ENCODE data around the gene FCHSD2. TPM values are rescaled to one million over a fixed set of nuclear protein-coding genes. Genes with fewer than 3 reads are reported as not detected.

Gene FCHSD2
- total RNA-seq, 2 donors from 2014 or later: 14.0 to 17.6 TPM

DNA sequence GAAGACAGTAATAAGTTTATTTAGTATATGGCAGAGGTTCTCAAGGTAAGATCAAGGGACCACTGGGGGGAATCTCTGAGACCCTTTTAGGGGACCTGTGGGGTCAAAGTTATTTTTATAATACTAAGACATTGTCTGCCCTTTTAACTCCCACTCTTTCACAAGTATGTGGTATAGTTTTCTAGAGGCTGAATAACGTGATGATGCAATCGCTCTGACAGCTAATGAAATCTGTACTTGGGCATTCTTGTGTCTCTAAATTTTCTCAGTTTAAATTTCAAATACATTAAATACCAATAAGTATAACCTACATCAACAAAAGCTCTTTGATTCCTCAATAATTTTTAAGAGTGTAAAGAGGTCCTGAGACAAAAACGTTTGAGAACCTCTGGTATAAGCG, 180.0 kb downstream of the FCHSD2 start:
- no peaks in the 10 kb centered on the region for H3K4me1 ChIP-seq (ENCODE audit: control insufficient read depth, insufficient read depth, low read length)
- H3K4me3 Mint-ChIP-seq: no peak overlapping the region
- no peak overlapping the region for H3K4me3 ChIP-seq (ENCODE audit: low read length)
- no peaks in the 10 kb centered on the region for H3K36me3 ChIP-seq (ENCODE audit: control insufficient read depth, insufficient read depth, low read length)
- H3K36me3 Mint-ChIP-seq (ENCODE audit: low read depth): peaks cover 4% of the 10 kb centered on the region
- DNase-seq: no peak
- H3K27ac Mint-ChIP-seq: no peak overlapping the region
- TF ChIP-seq, protein P1, sequence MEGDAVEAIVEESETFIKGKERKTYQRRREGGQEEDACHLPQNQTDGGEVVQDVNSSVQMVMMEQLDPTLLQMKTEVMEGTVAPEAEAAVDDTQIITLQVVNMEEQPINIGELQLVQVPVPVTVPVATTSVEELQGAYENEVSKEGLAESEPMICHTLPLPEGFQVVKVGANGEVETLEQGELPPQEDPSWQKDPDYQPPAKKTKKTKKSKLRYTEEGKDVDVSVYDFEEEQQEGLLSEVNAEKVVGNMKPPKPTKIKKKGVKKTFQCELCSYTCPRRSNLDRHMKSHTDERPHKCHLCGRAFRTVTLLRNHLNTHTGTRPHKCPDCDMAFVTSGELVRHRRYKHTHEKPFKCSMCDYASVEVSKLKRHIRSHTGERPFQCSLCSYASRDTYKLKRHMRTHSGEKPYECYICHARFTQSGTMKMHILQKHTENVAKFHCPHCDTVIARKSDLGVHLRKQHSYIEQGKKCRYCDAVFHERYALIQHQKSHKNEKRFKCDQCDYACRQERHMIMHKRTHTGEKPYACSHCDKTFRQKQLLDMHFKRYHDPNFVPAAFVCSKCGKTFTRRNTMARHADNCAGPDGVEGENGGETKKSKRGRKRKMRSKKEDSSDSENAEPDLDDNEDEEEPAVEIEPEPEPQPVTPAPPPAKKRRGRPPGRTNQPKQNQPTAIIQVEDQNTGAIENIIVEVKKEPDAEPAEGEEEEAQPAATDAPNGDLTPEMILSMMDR (conservative IDR thresholded peaks at IDR 0.05): no peak
- no peak overlapping the region for H3K9ac ChIP-seq (ENCODE audit: extremely low read depth, low read length, poor library complexity, severe bottlenecking)
- H3K27me3 ChIP-seq (ENCODE audit: control insufficient read depth, insufficient read depth, low read length, poor library complexity, severe bottlenecking): no peaks in the 10 kb centered on the region
- H3K27me3 Mint-ChIP-seq (ENCODE audit: insufficient read depth): no peaks in the 10 kb centered on the region
- 80 to 100% methylated on average over 2 to 3 of the region's 4 CpGs for WGBS, 2 experiments (ENCODE audit: insufficient coverage in 1 of 2, insufficient read length in 1 of 2)
- no peak overlapping the region for H3K27ac ChIP-seq (ENCODE audit: low read depth, low read length)
- H3K9me3 ChIP-seq (ENCODE audit: control insufficient read depth, low read length): no peaks in the 10 kb centered on the region
- H3K9me3 Mint-ChIP-seq: no peaks in the 10 kb centered on the region
- no peaks in the 10 kb centered on the region for H3K4me1 Mint-ChIP-seq

DNA sequence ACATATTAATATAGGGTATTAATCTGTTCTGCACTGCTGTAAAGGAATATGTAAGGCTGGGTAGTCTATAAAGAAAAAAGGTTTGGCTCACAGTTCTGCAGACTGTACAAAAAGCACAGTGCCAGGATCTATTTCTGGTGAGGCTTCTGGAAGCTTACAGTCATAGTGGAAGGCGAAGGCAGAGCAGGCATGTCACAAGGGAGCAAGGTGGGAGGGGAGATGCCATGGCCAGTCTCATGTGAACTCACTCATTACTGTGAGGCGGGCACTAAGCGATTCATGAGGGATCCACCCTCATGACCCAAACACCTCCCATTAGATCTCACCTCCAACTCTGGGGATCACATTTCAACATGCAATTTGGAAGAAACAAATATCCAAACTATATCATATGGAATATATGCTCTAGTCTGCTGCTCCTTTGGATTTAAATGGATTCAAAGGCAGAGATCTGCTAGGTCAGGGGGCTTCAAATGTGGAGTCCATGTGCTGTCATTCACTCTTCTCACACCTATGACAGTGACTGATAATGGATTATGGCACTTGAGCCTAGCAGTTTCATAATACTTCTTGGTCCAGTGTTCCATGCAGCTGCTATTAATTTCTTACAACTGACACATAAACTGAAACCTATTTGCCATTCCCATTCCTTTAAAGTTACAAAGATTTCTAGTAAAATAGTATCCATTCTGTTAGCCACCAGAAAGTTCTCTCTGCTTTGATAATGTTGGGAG, 182.0 kb downstream of the FCHSD2 start:
- Histone ChIP-seq H3K27me3 (ENCODE audit: control insufficient read depth, insufficient read depth, low read length, poor library complexity, severe bottlenecking) (no peaks in the 10 kb centered on the region), H3K9me3 (ENCODE audit: control insufficient read depth, low read length) (no peaks in the 10 kb centered on the region), H3K4me3 (ENCODE audit: low read length) (no peak overlapping the region), H3K9ac (ENCODE audit: extremely low read depth, low read length, poor library complexity, severe bottlenecking) (no peak overlapping the region), H3K4me1 (ENCODE audit: control insufficient read depth, insufficient read depth, low read length) (peaks cover 4% of the 10 kb centered on the region), H3K36me3 (ENCODE audit: control insufficient read depth, insufficient read depth, low read length) (no peaks in the 10 kb centered on the region), H3K27ac (ENCODE audit: low read depth, low read length) (no peak overlapping the region)
- Mint-ChIP-seq H3K9me3 (no peaks in the 10 kb centered on the region), H3K27ac (no peak overlapping the region), H3K27me3 (ENCODE audit: insufficient read depth) (no peaks in the 10 kb centered on the region), H3K4me3 (no peak overlapping the region), H3K4me1 (peaks cover 6% of the 10 kb centered on the region), H3K36me3 (ENCODE audit: low read depth) (peaks cover 4% of the 10 kb centered on the region)
- TF ChIP-seq, protein P1 (conservative IDR thresholded peaks at IDR 0.05): no peak
- WGBS, 2 experiments (ENCODE audit: insufficient coverage in 1 of 2, insufficient read length in 1 of 2): 94 to 100% methylated on average over 1 to 3 of the region's 3 CpGs
- no peak for DNase-seq

DNA sequence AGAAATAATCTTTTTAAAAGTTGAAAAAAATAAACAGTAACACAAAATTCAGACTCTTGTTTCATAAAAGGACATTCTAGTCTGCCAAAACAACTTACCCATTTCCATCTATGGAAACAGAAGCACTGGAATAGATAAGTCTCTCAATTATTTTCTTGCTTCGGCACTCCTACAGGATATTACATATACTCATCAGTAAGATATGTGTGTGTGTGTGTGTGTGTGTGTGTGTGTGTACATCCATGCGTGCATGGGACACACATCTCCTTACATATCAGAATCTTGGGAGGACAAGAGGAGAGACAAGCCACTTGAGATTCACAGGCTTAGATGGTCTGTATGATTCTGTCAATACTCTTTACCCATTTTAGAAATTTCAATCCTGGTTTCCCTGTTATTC, 183.3 kb downstream of the FCHSD2 start:
- no peak overlapping the region for H3K4me3 Mint-ChIP-seq

More for the DNA sequence above, 183.3 kb downstream of the FCHSD2 start:
- no peak overlapping the region for H3K9ac ChIP-seq (ENCODE audit: extremely low read depth, low read length, poor library complexity, severe bottlenecking)
- no peak overlapping the region for H3K27ac ChIP-seq (ENCODE audit: low read depth, low read length)
- Mint-ChIP-seq H3K9me3 (no peaks in the 10 kb centered on the region), H3K4me1 (peaks cover 6% of the 10 kb centered on the region), H3K27me3 (ENCODE audit: insufficient read depth) (no peaks in the 10 kb centered on the region), H3K27ac (no peak overlapping the region), H3K36me3 (ENCODE audit: low read depth) (peaks cover 4% of the 10 kb centered on the region)
- WGBS, 2 experiments (ENCODE audit: insufficient coverage in 1 of 2, insufficient read length in 1 of 2): 100% methylated on average over 1 of the region's 2 CpGs; no CpG with 5 or more reads in 1 of the 2 experiments
- H3K4me3 ChIP-seq (ENCODE audit: low read length): no peak overlapping the region
- no peaks in the 10 kb centered on the region for H3K36me3 ChIP-seq (ENCODE audit: control insufficient read depth, insufficient read depth, low read length)
- no peak for DNase-seq
- peaks cover 4% of the 10 kb centered on the region for H3K4me1 ChIP-seq (ENCODE audit: control insufficient read depth, insufficient read depth, low read length)
- H3K27me3 ChIP-seq (ENCODE audit: control insufficient read depth, insufficient read depth, low read length, poor library complexity, severe bottlenecking): no peaks in the 10 kb centered on the region
- no peaks in the 10 kb centered on the region for H3K9me3 ChIP-seq (ENCODE audit: control insufficient read depth, low read length)
- TF ChIP-seq, protein P1 (conservative IDR thresholded peaks at IDR 0.05): no peak
